Measurements from ENCODE around the gene ABHD8. TPM values are rescaled to one million over a fixed set of nuclear protein-coding genes. Genes with fewer than 3 reads are reported as not detected.
"Not testable (repeated sequence)": the region's sequence is repeated elsewhere in the genome, so short reads cannot be mapped to it uniquely, and the experiment has no call there.

ABHD8 gene
- total RNA-seq, 2 donors from 2014 or later: 11.2 to 11.6 TPM

GRCh38 chr19:17305517-17306284 is 2.5 kb upstream of the ABHD8 start, which contains the start of gene MRPL34:
Gene MRPL34, plus strand, starts transcription at chr19:17305872. Its CDS starts 21 bp downstream, at chr19:17305893.
- ATAC-seq (peak; percentile 67 to 75), DNase-seq (peak; percentile 96)
- intact Hi-C loops (cut with DNase I): no loop called here

GRCh38 chr19:17305216-17305516 is 1.9 kb upstream of the ABHD8 start:
- no peak for DNase-seq
- no peak for ATAC-seq
- intact Hi-C loops (cut with DNase I): no loop called here

GRCh38 chr19:17304386-17305215 is 1.4 kb upstream of the ABHD8 start:
- intact Hi-C loops (cut with DNase I): loop anchor here in 1 of 2 donors (5.0 kb wide), 1 partner anchor 38 kb away; no protein-coding TSS in a partner anchor
- ATAC-seq (no peak), DNase-seq (no peak)

DNA sequence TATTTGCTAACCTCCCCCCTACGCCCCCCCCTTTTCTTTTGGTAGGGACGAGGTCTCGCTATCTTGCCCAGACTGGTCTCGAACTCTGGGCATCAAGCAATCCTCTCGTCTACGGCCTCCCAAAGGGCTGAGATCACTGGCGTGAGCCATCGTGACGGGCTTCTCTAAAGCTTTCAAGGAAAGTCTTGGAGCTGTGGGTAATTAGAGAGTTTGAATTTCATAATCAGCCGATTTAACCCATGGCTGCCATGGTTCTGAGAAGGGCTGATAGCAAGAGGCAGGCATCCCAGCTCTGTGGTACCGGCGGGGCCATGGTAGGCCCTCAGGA is 679 bp upstream of the ABHD8 start:
- DNase-seq (no peak), ATAC-seq (no peak)
- intact Hi-C loops (cut with DNase I): loop anchor here in 1 of 2 donors (5.0 kb wide), 1 partner anchor 38 kb away; no protein-coding TSS in a partner anchor

- no peak for ATAC-seq
- intact Hi-C loops (cut with DNase I): loop anchor here in 1 of 2 donors (5.0 kb wide), 1 partner anchor 40 kb away; no protein-coding TSS in a partner anchor
Measured at GRCh38 chr19:17302391-17303166, 646 bp downstream of the ABHD8 start.

DNA sequence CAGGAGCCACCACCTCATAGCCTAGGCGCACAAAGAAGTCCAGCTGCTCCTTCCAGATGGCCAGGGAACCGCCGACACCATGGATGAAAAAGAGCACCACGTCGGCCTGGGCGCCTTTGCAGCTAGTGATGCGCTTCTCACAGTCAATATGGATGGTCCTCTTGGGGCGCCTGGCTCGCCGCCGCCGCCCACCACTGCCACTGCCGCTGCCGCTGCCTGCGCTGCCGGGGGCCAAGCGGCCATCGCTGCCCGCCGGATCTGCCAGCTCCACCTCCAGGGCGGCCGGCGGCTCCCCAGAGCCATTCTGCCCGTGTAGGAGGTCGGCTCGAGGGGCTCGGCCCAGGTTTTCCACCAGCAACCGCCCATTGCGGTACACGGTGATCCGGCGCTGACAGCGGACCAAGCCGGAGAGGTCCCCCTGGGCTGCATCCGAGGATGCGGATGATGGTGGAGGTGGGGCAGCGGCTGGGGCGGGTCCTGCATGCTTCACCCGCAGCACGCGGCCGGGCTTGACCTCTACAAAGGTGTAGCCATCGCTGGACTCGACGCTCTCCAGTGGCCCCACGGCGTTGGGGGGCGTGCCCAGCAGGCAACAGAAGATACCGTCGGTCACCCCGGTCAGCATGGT is 2.1 kb downstream of the ABHD8 start:
- DNase-seq (no peak), ATAC-seq (no peak)
- intact Hi-C loops (cut with DNase I): loop anchor here in 1 of 2 donors (5.0 kb wide), 1 partner anchor 41 kb away; no protein-coding TSS in a partner anchor

More at GRCh38 chr19:17302391-17303166, 646 bp downstream of the ABHD8 start:
- no peak for DNase-seq

DNA sequence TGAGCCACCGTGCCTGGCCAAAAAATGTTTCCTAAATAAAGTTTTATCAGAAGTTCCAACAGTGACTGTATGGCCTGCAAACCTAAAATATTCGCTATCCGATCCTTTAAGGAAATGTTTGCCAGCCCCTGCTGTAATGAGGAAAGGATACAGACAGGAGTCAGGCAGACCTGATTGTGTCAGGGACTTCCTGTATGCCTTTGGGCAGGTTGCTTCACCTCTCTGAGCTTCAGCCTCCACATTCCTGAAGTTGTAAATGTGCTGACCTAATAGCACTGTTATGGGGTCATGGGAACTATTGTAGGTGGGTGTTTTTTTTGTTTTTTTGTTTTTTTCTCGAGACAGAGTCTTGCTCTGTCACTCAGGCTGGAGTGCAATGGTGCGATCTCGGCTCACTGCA is 6.2 kb downstream of the ABHD8 start:
- no peak for DNase-seq
- no peak for ATAC-seq
- intact Hi-C loops (cut with DNase I): no loop called here

GRCh38 chr19:17296273-17296672 is 7.0 kb downstream of the ABHD8 start:
- DNase-seq: no peak
- ATAC-seq: no peak
- intact Hi-C loops (cut with DNase I): no loop called here

- intact Hi-C loops (cut with DNase I); ATAC-seq; DNase-seq: not testable (repeated sequence)
Measured at GRCh38 chr19:17295551-17295950, 7.7 kb downstream of the ABHD8 start.

GRCh38 chr19:17294051-17294891 is 9.0 kb downstream of the ABHD8 start:
- intact Hi-C loops (cut with DNase I): loop anchor here in 1 of 2 donors (5.0 kb wide), 1 partner anchor 93 kb away; no protein-coding TSS in a partner anchor
- ATAC-seq: peak in 1 of 2 donors; percentile 10
- no peak for DNase-seq

GRCh38 chr19:17293605-17294004 is 9.6 kb downstream of the ABHD8 start:
- ATAC-seq: no peak
- intact Hi-C loops (cut with DNase I): loop anchor here in 1 of 2 donors (5.0 kb wide), 1 partner anchor 94 kb away; no protein-coding TSS in a partner anchor
- no peak for DNase-seq

GRCh38 chr19:17292301-17293074 is 10.7 kb downstream of the ABHD8 start:
- intact Hi-C loops (cut with DNase I): loop anchor here in 1 of 2 donors (5.0 kb wide), 1 partner anchor 95 kb away; no protein-coding TSS in a partner anchor
- ATAC-seq (peak; percentile 94), DNase-seq (peak; percentile 75)

- peak in 1 of 2 donors; percentile 52 for ATAC-seq
Measured at GRCh38 chr19:17289489-17289888, 13.7 kb downstream of the ABHD8 start.

DNA sequence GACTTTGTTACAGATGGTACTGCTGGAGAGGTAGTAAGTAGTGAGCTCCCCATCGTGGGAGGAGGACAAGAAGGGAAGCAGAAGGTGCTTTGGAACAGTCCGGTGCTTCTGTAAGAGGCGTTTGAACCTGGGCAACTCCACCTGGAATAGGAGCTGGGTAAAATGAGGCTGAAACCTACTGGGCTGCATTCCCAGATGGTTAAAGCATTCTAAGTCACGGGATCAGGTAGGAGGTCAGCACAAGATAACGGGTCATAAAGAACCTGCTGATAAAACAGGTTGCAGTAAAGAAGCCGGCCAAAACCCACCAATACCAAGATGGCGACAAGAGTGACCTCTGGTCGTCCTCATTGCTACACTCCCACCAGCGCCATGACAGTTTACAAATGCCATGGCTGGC is 16.5 kb downstream of the ABHD8 start:
- ATAC-seq (no peak), DNase-seq (no peak)
- intact Hi-C loops (cut with DNase I): loop anchor here in 1 of 2 donors (10.0 kb wide), 1 partner anchor 82 kb away; no protein-coding TSS in a partner anchor

More at GRCh38 chr19:17289489-17289888, 13.7 kb downstream of the ABHD8 start:
- intact Hi-C loops (cut with DNase I): loop anchor here in 1 of 2 donors (10.0 kb wide), 1 partner anchor 85 kb away; no protein-coding TSS in a partner anchor
- DNase-seq: peak; percentile 86

- intact Hi-C loops (cut with DNase I): loop anchor here in 1 of 2 donors (10.0 kb wide), 1 partner anchor 81 kb away; no protein-coding TSS in a partner anchor
- no peak for DNase-seq
- no peak for ATAC-seq
Measured at GRCh38 chr19:17286263-17286662, 17.0 kb downstream of the ABHD8 start.

DNA sequence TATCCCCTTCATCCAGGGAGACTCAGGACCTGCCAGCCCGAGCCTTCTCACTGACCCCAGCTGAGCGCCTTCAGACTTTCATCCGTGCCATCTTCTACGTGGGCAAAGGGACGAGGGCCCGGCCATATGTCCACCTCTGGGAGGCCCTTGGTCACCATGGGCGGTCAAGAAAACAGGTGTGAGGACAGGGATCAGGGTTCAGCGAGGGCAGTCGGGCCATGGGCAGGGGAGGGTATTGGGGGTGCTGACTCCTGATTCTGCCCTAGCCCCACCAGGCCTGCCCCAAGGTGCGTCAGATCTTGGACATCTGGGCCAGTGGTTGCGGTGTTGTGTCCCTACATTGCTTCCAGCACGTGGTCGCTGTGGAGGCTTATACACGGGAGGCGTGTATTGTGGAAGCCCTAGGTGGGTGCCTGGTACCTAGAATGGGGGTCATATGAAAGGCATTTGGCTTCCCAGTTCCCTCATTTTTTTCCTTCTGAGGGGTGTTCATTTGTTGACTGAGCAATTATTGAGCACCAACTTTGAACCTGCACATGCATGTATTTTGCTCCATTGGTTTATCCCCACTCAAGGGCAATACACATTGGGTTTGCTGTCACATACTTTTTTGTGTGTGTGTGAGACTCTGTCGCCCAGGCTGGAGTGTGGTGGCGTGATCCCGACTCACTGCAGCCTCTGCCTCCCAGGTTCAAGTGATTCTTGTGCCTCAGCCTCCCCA is 17.6 kb downstream of the ABHD8 start:
- no peak for ATAC-seq
- intact Hi-C loops (cut with DNase I): loop anchor here in 1 of 2 donors (10.0 kb wide), 1 partner anchor 81 kb away; no protein-coding TSS in a partner anchor
- no peak for DNase-seq
